Activated CD4-positive, CD25-positive, alpha-beta regulatory T cell treated with anti-CD3 and anti-CD28 coated beads, Interleukin-2, amount 50 U/mL, for 24 hours (primary cell): ENCODE measurements around the gene GLIS2.

Source experiments
- ATAC-seq, 2 donors: fragments of 150-1000 bp; cut with Tn5 transposase; one replicate each; pipeline ENCODE4 v1.10.0; 2021; ENCODE audit warnings: mild to moderate bottlenecking in 1 of 2, moderate library complexity in 1 of 2

GLIS2 gene

DNA sequence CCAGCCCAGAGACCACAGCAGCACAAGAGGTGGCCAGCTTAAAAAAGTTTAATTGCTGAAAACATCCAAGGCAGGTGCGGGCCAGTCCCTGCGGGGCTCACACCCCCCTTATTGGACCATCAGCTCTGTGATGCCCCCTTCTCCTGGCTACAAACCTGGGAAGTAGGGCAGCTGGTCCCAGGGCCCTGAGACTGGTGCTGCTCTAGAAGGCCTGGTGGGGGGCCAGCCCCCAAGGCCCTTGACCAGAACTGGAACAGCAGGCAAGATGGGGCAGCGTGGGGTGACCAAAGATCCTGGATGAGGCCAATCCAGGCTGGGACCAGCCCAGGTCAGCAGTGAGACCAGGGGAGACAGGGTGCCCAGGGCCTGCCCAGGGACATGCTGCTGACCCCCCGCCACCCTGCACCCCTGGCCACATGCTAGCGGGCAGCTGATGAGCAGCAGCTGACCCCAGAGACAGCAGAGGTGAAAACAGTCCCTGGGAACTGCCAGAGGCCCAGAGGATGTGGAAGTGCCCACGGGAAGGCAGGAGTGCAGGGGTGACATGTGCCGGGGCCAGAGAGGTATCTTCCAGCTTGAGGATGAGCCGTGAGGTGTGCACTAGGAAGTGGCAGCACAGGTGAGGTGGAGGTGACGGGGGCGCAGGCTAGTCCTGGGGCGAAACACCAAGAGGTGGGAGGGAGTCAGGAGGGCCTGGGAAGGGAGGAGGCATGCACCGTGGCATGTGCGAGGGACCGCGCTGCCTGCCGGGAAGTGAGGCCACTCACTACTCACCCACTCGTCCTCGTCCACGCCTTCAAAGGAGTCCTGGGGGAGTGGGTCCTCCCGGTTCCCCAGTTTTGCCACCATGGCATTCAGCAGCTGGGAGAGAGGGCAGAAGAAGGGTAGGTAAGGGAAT, 38.9 kb downstream of the GLIS2 start:
- no peak for ATAC-seq

DNA sequence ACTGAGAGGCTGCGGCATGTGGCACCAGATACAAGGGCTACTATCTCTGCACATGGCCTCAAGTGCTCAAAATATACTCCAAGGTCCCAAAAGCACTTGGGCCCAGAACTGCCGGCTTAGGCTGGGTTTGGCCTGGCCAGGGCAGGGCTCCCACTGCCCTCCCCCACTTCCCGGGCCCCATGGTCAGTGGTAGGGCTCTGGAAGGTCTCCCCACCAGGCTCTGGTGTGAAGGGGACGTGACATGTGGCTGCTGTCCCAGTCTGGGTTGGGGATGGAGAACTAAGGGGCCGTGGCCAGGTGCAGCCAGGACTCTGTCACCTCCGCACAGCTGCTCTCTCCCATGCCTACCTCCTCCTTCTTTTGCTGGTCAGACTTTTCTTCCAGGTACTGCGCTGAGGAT, 41.0 kb downstream of the GLIS2 start:
- ATAC-seq: no peak

DNA sequence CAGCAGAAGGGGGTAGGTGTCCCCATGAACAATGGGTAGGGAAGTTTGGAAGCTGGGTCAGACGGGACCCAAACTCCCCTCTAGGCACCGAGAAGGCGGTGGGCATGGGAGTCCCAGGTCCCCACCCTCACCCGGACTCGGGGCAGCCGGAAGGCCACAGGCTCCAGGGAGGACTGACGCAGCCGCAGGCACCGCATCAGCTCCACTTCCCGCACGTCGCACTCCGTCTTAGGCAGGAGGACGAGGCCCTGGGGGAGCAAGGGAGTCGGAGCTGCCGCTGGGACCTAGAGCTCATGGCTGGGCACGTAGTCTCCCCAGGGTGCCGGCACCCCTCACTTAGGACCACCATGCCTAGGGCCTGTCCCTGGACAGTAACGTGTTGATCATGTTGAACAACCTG, 42.4 kb downstream of the GLIS2 start:
- ATAC-seq: no peak

DNA sequence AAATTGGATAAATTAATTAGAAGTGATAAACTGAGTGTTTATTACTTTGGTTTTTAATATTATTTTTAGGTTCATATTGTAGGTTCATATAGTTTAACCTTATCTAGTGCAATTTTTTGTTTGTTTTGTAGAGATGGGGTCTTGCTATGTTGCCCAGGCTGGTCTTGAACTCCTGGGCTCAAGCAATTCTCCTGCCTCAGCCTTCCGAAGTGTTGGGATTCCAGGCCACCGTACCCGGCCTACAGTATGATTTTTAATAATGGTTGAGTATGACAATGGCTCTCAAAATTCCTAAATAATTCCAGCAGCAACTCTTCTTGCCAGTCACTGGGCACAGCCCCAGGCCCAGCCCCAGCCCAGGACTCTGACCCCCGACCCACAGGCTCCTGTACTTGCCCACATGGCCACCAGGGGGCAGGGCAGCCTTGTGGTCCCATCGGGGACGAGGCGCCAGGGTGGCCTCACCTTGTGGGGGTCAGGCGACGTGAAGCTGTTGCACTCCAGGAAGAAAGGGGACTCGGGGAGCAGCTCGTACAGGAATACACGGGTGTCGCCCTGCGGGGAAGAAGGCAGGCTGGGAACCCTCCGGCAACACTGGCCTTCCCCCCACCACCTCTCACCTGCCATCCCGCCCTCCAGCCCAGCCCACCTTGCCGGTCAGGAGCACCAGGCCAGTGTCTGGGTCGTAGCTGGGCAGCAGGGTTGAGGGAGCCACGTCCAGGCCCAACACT, 43.1 kb downstream of the GLIS2 start:
- ATAC-seq: peak; percentile 76 to 87

DNA sequence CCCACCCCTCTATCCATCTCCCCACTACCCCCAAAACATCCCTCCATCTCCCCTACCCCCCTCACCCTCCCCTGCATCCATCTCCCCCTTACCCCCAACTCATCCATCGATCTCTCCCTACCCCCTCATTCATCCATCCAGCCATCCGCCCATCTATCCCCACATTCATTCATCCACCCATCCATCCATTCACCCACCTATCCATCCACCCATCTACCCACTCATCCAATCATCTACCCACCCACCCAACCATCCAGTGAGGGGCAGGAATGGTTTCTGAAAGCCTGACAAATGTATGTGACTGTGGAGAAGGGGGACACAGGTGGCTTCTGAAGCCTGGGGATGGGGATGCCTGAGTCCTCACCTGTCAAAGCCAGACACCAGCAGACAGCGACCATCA, 44.0 kb downstream of the GLIS2 start:
- no peak for ATAC-seq

DNA sequence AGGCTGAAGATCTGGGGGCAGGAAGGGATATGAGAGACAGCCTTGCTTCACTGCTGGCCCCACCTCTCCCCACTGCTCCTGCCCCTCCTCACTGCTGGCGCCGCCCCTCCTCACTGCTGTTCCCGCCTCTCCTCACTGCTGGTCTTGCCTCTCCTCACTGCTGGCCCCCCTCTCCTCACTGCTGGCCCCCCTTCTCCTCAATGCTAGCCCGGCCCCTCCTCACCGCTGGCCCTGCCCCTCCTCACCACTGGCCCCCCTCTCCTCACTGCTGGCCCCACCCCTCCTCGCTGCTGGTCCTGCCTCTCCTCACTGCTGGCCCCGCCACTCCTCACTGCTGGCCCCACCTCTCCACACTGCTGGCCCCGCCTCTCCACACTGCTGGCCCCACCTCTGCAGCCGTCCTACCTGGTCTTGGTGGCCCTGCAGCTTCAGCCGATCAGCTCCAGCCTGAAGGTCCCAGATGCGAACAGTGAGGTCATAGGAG, 44.7 kb downstream of the GLIS2 start:
- ATAC-seq: no peak

DNA sequence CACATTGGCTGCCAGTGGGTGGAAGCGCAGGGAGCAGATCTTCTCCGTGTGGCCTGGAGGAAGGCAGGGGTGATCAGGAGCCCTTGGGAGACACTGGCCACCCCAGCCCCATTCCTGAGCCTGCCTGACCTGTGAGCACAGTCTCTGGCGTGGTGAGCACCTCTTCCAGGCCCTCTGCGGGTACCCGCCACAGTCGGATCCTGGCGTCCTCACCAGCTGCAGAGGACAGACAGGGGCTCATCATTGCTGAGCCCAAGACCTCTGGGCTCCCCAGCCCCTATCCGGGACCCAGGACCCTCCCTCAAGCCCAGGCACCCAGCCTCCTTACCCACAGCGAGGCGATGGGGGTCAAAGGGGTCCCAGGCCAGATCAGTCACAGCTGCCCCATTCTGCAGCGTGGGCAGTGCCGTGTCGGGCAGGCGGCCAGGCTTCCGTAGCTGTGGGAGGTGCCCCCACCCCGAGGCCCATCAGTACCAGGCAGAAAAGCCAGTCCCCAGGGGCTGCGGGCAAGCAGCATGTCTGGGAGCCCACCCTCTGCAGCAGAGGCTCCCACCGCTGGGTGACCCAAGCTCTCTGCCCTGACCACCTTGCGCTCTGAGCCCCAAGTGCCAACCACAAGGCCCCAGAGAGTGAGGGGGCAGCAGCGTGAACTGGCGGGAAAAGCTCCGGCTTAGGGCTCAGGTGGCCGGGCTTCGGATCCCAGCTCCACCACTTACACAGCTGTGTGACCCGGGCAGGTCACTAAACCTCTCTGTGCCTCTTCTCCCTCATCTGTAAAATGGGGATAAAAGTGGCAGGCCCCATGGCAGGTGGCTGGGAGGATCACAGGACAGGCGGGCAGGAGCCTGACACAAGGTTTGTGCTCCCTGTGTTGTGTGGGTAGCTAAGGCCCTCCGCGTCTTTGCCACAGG, 45.4 kb downstream of the GLIS2 start:
- no peak for ATAC-seq

DNA sequence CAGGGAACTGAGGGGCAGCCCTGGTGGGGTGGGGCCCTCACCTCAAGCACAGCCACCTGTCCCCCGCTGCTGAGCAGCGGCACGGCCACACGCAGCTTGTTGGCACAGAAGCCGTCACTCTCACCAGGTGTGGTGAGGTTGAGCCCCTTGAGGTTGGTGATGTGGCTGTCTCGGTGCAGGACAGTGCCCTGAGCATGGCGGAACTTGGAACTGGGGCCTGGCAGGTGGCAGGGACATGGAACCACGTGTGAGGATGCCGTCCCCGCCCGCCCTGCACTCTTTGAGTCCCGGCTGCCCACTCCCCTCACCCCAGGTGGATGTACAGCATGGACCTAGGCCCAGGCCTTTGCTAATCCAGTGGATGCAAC, 46.1 kb downstream of the GLIS2 start:
- ATAC-seq: no peak

DNA sequence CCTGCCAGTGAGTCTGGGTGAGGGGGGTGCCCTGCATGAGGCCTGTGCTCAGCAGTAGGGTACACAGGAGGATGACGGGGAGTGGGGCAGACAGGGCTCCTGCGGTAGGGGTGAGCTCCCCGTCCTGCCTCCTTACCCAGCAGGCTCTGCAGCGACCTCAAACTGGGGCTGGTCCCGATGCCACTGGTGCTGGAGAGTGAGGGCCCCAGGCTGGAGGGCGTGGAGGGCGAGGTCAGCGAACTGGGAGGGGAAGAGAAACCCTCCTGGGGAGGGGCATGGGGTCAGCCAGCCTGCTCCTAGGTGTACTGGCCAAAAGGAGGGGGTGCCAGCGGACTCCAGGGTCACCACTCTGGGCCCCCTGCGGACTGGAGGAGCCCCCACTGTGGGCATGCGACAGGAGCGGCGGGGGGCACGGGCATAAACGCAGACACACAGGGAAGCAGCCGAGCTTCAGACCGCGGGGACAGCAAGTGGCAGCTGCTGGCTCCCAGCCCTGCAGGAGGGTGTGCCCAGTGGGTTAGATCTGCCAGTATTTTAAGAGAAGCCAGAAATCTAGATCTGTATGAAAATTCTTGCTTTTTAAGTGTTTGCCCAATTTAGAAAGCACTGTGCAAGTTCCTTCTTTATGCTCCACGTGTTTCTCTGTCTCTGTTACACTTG, 46.7 kb downstream of the GLIS2 start:
- ATAC-seq: no peak

DNA sequence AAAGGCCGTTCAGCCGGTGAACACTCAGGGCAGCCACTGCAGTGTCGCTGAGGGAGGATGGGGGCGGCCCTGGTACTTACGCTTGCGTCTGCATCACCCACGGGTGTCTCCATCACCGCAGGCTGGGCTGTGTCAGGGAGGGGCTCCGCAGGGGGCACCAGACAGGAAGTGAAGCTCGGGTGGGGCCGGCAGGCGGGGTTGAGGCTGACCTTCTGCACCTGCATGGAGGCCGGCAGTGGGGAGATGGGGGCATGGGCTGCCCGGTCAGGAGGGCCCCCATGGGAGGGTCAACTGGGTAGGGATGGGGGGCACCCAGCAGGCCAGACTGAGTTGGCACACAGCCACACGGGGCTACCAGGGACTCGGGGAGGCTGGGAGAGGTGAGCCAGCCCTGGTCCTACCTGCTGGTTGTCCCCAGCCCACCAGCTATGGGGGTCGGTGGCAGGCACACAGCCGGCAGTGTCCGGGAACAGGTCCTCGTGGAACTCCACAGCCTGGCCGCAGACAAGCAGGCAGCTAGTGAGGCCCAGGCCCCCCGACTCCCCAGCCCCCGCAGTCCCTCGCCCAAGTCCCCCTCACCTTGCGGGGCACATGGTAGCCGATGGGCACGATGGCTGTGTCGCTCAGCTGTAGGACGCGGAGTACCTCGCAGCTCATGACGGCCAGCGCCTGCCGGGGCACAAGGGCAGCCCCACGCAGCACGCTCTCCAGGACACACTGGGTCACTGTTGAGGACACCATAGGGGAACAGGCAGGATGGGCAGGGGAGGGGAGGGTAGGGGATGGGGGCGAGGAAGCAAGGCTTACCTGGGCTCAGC, 48.5 kb downstream of the GLIS2 start:
- ATAC-seq: no peak

DNA sequence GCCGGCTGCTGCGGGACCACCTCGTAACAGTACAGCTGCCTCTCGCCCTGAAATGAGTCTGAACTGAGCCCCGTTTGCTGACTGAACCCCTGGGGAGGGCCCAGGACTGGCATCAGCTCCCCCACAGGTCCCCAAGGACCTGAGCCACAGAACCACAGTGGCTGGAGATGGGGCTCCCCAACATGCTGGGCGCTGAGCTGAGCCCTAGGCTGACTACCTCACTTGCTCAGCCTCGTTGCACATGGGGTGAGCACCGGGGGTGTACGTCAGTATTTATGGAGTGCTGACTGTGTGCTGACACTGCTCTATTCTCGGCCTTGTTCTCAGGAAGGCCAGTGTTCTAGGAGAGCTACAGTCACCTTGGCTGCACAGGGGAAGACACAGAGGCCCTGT, 49.1 kb downstream of the GLIS2 start:
- ATAC-seq: peak in 1 of 2 donors; percentile 53

DNA sequence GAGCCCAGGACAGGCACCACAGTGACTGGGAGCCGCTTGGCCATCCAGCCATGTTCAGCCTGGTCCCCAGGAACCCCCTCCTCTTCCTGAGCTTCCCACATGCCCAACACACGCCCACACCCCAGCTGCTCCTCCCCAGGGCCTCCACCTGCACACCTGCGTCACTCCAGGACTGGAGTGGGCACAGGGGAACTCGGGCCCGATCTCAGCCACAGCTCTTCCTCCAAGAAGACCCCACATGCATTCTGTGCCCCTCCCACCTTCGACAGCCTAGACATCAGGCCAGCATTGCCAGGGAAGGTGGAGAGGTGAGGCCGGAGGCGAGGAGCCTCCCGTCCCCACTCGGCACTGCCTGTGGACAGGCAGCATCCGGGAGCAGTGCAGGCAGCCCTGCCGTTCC, 49.7 kb downstream of the GLIS2 start:
- no peak for ATAC-seq

DNA sequence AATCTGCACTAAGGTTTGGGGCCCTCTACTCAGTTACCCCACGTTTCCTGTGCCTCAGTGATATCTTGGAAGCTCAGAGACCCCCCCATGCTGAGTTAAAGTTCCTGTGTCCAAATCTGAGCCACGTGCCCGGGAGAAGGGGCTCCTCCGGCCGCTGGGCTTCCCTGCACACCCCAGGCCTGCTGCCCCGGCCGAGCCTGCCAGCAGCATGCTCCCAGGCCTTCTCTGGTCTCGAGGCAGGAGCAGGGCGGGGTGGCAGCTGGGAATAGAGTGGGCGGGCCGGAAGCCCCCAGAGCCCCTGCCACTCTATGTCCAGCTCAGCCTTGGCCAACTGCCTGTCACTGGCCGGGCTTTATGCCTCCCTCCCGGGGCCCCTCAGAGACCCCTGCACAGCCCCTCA, 50.1 kb downstream of the GLIS2 start:
- ATAC-seq: no peak

DNA sequence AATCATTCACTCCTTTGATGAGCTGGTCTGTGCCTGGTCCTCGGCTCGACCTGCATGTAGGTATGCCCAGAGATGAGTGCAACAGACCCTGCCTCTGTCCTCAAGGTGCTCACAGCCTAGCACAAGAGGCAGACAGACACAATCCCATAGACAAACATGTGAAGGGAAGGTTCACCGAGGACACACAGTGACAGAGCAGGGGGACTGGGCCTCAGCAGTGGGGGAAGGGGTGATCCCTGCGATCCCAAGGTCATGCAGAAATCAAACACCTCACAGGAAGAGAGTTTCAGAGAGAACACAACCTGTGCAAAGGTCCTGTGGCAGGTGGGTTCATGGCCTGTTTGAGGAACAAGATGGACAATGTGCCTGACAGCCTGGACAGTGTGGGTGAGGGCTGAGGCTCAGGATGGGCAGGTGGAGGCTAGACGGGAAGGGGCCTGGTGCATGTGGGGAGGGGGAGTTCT, 51.6 kb downstream of the GLIS2 start:
- no peak for ATAC-seq

DNA sequence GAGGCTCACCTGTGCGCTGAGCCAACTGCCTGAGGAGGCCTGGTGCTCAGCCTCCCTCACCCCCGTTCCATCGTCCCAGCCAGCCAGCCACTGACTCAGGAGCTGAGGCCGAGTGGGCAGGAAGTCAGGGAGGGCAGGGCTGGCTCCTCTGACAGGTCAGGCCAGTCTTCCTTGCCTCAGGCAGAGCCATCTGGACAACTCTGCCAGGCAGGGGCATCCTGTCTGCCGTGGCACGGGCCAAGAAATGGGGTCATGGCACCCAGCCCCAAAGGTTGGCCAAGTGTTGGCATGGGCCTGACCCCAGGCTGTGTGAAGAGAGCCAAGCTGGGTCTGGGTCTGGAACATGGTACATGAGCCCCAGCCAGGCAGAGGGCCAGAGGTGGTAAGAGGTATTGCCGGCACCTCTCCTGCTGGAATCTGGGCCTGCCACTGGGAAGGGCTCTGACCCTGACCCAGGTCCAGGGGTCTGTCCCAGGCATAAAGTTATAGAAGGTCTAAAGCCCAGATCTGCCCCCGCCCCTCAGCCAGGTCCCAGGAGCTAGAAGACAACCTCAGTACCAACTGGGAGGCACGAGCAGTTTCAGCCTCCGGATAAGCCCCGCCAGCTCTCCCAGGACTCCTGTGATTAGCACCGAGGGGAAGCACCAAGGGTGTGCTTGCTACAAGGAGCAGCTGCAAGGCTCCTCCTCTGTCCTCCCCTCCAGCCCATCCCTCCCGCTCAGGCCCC, 53.3 kb downstream of the GLIS2 start:
- no peak for ATAC-seq

DNA sequence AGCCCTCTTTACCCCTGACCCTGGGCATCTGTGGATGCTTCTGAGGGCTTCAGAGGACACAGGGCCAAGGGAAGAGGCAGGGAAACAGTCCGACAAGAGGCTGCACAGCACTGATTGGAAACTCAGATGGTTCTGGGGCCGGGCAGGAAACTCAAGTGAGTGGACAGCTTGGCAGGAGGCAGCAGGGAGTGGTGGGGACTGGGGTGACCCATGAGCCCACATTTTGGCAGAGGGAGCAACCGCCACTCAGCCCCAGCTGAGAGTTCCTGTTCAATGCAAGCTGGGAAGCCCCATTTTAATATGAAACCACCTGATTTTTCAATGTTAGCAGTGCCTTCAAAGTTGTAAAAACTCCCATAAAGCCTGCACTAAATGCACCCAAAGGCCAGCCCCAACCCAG, 54.3 kb downstream of the GLIS2 start:
- no peak for ATAC-seq

DNA sequence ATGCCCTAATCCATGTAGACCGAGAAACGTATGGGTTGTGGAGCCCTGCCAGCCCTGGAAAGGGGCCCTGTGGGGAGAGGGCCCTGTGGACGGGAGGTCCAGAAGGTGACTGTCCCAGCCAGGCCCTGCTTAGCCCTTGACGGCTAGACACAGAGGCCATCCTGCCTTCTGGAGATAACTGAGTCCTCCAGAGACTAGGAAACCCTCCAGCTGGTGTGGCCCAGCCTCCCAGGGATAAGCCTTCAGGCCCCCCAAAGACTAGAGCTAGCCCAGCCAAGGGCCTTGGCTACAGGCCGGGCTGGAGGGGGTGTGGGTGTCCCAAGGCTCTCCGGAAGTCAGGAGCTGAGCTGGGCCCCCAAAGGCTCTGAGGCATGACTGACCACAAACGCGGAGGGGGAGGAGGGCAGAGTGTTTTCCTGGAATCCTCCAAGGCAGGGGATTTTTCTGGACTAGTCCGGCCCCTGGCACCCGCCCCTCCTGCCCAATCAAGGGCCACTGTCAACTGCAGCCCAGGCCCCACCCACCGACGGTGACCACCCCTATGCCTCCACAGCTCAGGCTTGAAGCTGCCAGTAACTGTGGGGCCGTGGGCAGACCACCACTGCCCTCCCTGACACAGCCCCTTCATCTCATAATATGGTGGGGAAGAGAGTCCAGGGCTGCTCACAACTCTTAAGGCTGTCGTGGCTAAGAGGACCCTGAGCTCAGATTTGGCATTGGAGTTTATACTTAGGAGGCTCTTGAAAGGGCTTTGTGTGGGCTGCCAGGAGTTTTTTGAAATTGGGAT, 54.9 kb downstream of the GLIS2 start:
- ATAC-seq: no peak

DNA sequence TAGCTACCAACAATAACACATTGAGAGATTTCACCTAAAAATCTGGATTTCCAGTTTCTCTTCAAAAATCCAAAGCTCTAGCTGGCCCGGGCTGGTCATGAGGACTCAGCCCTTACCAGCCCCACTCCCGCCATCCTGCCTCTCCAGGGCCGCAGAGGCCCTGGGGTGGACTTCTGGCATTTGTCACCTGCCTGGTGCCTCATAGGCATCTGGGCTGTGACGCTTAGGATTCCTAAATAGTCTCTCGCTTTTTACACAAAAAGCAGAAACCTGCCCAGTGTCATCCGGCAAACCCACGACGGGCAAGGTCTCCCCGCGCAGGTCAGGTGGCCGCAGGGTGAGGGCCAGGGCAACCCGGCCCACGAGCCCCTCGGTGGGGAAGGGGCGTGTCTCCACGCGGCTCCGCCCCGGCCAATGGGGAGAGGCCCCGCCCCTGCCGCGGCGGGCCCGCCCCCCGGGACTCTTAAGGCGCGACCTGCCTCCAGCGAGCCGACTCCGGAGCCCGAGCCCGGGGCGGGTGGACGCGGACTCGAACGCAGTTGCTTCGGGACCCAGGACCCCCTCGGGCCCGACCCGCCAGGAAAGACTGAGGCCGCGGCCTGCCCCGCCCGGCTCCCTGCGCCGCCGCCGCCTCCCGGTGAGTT, 55.6 kb downstream of the GLIS2 start, which contains the start of gene VASN:
Gene VASN, plus strand, starts transcription at position 492 of the 644 bp plus-strand sequence. CDS start 9,030 bp downstream, outside the sequence.
- ATAC-seq: peak; percentile 88 to 91

DNA sequence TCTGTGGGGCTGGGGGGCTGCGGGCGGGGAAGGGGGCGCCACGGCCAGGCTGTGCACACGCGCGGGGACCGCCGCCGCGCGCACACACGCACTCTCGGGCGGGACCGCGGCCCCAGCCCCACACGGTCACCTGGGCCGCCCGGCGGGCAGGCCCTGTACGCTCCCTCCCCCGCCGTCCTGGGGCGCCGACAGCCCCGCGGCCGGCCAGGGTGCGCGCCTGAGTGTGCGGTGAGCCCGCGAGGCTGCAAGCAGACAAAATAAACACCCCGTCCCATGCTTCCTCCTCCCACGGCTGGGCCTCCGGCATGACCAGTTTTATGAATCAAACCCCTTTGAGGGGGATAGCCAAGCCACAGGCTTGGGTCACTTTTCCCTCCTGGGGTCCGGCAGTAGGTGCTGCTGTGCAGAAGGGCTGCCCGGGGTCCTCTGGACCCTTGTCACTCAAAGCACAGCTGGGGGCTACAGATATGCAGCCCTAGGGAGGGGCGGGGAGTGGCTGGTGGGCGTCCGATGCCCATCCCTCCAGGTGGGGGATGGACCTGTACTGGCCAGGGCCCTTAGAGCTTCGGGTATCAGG, 56.2 kb downstream of the GLIS2 start:
- peak; percentile 52 to 62 for ATAC-seq
